Measurements from ENCODE around the gene TMEM203.
A peak's percentile ranks its signal among the peaks of the same experiment; 100 is the strongest.

TMEM203 gene

DNA sequence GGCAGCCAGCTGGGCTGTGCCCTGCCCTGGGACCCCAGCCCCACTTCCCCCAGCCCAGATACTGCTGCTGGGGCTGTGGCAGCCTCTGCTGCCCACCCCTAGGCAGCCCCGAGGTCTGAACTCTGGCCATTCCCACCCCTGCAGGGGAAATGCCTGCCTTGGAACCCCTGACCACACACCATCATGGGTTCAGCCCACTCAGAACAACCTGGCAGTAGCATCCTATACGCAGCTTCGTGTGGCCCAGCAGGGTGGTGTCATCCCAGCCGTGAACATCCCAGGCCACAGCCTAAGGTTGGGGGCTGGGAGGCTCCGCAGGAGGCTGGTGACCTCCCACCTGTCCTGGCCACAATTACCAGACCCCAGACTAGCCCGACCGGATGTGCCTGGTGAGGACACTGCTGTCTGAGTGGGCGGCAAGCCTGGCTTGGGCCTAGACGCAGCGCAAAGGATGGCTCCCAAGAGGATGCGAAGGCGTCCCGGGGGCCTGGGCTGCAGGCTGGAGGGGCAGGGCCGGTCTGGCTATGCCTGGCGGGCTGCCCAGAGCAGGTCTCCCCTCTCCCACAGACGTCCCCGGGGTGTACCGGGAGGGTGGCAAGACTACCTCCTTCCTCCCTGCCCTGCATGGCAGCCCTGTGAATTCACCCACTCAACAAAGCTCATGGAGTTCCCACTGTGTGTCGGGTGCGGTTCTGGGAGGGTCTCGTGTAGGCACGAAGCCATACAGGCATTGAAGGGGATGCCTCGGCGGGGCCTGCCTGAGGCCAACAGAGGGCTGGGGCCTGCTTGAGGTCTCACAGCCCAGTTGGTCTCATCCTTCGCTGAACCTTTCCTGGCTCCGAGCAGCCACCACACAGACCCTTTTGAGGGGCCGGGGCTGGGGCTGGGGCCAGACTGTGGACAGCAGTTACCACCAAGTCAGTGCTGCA lies 23.8 kb upstream of the TMEM203 start:
- DNase-seq = no peak

DNA sequence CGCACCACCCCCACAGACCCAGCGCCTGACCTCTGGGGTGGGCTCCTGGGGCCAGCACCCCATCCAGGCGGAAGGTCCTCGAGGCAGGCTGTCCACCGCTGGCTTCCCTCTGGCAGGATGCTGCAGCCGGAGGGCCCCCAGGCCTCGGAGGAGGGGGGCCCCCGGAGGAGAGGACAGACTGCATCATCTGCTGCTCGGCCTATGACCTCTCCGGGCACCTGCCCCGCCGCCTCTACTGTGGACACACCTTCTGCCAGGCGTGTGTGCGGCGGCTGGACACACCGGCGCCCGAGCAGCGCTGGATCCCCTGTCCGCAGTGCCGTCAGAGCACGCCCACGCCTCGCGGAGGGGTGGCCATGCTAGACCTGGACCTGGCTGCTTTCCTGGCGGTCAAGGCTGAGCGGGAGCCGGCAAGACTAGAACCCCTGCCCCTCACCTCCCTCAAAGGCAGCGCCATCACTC lies 23.1 kb upstream of the TMEM203 start:
- no peak for DNase-seq

DNA sequence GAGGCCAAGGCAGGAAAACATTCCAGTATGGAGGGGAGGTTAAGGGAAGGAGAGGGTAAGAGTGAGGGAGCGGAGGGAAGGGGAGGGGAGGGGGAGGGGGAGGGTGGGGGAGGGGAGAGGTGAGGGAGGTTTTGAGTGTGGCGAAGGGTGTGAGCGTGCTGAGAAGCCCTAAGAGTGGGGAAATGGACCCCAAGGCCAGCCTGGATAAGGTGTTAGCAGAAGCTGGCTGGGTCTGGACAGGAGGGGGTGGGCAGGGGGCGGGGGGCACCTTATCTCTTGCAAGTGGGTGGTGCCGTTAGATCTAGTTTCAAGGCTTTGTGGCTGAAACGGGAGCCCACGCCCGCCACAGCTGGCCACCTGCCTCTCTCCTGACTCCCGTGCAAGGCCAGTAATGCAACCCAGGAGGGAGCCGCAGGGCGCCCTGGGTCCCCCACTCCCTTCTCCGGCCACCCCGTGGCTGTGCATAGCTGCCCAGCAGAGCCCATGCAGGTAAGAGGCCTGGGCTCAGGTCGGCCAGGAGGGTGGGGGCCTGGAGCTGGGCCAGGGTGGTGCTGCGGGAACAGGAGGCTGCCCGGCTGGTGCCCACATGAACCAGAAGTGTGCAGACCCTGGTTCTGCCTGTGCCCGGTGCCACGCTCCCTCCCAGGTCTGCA lies 22.5 kb upstream of the TMEM203 start:
- DNase-seq = no peak

DNA sequence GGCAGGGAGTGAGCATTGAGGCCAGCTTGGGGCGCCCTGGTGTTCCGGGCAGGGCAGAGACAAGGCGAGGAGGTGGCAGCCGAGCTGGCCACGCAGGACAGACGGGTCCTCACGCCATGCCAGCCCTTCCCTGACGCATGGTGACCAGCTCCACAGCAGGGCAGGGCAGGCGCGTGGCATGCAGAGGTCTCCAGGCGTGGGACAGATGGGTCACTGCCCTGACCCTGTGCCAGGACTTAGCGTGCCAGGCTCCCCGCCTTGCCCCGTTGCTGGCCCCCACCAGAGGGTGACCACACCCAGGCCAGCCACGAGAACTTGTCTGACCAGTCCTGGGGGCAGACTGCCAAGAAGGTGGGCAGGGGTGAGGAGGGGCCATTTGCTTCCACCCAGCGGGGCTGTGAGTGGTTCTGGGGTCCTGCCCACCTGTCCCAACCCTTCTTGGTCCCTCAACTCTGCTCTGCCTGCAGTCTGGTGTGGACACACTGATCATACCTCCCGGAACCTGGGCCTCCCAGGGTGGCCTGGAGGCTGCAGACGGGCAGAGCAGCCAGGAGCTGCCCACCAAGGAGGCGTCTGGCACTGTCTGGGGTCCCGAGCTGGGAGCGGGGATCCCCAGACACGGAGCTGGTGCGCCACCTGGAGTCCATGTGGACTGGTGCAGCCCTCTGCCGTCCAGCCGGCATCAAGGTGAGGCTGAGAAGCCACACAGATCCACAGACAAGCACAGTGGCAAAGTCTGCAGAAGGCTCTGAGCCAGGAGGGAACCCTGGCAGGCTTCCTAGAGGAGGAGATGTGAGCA lies 21.8 kb upstream of the TMEM203 start, which contains the start of gene RNF224:
TSS of gene RNF224 (plus strand) at position 449 of the 799 bp plus-strand sequence. CDS start 834 bp downstream, outside the sequence.
- DNase-seq = no peak

DNA sequence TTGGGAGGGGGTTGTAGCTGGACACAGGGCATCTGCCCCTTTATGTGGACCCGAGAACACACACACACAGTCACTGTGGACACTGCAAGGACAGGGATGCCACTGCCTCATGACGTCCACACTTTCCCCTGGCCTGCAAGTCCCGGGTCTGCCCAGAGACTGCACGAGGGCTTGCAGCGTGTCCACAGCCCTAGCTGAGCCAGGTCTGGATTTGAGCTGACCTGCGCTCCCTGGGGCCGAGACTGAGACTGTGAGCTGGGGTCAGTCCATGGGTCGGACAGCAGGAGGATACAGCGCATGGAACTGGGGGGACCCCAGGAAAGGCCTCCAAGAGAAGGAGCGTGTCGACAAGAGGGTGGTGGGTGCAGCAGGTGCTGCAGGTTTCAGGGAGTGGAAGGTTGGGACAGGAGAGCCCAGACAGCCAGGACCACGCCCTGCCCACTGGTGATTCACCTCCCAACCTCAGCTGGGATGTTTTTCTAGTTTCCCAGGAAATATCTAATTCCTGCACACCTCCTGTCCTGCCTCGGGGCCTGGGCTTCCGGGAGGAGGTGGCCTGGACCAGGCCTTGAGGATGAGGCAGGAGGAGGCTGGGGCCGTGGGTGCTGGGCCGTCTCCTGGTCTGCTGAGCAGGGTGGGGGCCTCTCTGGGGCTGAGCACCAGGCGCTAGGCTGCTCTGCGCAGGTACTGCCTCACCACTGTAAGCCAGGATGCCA lies 21.0 kb upstream of the TMEM203 start:
- DNase-seq = no peak

DNA sequence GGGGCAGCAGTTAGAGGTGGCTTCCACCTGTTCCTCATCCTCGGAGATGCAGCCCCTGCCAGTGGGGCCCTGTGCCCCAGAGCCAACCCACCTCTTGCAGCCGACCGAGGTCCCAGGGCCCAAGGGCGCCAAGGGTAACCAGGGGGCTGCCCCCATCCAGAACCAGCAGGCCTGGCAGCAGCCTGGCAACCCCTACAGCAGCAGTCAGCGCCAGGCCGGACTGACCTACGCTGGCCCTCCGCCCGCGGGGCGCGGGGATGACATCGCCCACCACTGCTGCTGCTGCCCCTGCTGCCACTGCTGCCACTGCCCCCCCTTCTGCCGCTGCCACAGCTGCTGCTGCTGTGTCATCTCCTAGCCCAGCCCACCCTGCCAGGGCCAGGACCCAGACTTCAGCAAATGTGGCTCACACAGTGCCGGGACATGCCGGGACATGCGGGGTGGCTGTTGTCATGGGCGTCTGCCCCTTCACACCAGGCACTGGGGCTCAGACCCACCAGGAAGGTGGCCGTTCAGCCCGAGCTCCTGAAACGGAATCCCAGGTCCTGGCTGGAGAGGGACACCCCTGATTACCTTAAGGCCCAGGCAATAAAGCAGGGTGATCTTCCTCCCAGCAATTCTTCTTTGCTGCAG lies 20.4 kb upstream of the TMEM203 start:
- DNase-seq = no peak

DNA sequence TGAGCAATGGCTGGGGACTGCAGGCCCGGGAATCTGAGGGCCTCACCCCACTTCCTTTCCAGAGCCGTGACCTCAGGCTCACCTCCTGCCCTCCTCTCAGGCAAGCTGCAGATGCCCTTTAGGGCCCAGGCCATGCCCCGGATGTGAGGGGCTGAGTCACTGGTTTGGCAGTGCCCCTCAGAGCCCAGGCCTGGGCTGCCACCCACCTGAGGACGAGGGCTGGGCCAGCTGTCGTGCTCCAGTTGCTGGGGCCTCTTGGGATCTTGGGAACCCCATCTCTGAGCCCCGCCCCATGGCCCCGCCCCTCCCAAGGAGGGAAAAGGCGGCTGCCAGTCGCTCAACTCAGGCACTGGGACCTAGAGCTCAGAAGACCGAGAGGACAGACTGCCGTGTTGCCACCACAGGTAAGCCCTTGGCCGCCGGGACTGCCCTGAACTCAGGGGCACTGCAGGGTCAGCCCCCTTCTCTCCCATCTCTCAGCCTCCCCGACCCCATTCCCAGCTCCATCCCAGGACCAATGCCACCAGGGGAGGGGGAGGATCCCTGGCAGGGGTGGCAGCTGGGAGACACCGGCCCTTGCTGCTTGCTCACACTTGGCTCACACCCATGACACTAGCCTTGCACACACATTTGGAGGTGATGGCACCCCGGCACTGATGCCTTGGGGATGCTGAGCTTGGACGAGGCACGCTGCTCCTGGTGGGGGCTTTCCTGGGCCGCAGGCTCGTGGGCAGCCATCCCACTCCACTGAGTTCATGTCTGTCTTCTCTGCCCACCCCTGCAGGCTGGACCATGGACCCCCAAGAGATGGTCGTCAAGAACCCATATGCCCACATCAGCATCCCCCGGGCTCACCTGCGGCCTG lies 19.6 kb upstream of the TMEM203 start, which contains the start of gene CYSRT1:
TSS of gene CYSRT1 (plus strand) at position 345 of the 865 bp plus-strand sequence. CDS start at position 793, 448 bp downstream.
- DNase-seq = no peak

DNA sequence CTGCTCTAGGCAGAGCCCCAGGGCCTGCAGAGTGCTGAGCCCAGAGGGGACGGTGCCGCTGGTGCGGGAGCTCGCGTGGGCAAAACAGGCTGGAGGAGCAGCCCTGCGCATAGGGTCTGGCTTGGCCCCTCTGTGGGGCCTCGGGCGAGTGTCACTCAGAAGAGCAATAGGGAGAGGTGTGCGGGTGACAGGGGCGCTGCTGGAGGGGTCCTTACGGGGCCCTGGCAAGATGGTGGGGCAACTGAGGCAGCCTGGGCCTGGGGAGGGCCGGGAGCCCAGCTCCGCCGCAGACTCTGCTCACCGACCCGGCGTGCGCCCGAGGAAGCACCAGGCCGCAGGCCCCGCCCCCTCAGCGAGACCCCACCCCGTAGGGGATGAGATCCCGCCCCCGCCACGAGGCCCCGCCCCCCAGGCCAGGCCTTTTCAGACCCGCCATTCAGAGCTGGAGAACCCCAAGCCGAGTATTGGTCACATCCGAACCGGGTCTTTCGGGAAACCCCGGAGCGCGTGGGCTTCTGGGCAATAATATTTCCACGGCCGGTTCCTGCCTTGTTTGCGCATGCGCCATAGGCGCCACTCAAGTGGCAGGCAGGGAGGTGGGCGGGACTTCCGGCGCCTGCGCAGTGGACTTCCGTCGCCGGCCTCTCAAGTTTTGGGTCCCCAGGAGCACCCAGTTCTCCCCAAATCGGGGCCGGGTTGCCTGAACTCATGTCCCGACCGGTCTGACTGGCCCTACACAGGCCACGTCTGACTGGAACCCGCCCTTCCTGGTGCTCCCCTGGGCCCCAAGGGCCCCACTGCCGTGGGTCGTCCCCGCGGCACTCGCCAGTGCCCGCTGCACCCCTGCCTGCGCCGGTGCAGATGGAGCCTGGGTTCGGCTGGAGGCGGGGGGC lies 17.9 kb upstream of the TMEM203 start:
- peak; percentile 73 for DNase-seq

DNA sequence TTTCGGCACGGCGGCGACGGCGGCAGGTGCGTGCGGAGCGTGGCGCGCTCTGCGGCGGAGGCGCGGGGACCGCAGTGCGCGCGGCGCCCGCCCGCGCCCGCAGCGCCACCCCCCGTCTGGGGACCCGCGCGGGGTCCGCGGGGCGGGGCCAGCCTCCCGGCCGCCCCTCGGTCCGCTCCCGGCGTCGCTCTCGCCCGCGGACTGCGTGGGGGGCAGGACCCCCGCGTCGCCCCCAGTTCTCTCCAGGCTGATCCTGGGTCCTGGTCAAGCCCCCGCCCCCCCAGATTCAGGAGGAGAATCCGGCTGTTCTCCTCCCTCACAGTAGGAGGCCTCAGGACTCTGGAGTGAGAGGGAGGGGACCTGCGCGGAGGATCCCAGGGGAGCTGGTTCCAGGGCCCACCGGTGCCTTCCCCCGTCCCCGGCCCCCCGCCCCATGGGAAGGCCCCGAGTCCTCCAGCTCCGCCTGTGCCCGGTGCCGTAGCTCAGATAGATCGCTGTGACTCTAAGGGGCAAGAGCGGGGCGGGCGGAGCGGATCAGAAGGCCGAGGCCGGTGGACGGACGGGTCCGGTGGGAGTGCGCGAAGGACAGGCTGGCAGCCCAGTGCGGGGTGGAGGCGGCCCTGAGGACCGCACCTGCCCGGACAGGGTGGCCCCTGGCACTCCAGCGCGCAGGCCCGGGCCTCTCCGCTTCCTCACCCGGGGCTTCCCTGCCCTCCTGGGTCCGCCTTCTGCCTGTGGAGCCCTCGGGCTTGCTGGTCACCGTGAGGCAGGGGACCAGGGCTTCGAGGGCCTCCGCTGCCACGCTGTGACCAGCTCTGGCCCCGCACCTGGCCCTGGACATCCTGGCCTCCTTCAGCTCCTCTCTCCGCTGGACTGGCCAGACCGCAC lies 17.0 kb upstream of the TMEM203 start, which contains the start of gene RNF208:
TSS of gene RNF208 (minus strand) at position 51 of the 888 bp plus-strand sequence. CDS start 1,028 bp downstream, outside the sequence.
- DNase-seq = no peak

DNA sequence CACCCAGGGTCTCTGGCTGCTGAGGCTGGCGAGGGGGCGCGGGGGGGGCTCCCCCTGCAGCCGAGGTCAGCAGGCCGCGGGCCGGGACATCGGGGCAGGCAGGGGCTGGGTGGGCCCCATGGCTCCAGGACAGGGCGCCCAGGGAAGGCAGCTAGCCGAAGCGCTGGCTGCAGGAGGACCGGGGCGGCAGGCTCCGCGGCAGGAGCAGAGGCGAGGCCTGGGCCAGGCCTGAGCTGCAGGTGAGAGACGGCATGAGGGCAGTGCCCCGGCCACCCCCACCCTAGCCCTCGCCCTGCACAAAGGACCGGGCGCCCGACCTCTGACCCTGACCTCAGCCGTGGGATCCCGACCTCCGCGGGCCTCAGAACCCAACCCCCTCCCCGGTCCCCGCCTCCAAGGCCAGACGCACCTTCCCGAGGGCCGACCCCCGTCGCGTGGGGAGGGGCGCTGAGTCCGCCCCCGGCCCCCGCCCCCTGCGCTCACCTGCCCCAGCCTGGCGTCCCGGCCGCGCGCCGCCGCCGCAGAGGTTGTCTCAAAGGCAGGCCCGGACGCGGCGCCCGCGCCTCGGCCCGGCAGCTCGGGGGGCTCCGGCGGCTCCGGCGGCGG lies 16.2 kb upstream of the TMEM203 start:
- DNase-seq = no peak

DNA sequence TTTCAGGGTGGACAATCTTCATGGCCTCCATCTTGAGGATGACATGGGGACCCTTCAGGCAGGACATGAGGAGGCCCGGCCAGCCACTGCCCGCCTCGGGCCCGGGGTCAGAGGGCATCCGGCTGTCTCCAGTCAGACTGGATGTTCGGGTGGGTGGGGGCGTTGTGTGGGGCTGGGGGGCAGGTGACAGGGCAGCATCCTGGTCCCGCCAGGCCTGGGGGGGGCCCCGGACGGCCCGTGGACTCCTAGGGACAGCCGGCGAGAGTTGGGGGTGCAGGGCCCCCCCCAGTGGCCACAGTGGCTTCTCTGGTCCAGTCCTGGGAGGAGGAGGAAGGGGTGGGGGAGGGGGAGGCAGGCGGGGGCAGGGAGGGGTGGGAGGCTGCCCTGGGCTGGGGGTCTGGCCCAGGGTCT lies 15.7 kb upstream of the TMEM203 start:
- no peak for DNase-seq

DNA sequence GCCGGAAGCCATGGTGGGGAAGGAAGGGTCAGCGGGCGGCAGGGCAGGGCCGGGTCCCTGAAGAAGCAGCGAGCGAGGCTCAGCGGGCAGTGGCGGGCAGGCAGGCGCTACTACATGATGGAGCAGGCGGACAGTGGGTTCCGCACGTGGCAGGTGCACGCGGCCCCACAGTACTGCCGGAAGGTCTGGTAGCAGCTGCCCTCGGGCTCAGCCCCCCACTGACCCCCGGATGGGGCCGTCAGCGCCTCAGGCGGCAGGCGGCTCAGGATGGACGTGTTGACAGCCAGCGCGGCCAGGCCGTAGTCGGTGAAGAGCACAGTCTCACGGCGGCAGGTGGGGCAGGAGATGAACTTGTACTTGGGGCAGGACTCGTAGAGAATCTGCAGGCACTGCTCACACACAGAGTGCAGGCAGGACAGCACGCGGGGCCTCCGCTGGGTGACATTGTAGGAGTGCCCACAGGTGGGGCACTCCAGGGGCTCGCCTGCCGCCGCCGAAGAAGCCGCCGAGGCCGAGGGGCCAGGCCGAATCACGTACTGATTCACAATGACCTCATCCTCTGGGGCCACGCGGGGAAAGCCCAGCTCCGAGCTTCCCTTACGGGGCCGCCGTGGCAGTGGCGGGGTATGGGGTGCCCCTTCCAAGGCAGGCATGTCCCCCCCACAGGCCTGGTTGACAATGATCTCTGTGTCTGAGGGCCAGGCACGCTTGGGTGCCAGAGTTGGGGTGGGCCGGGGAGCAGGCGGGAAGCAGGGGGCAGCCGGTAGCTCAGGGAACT lies 15.1 kb upstream of the TMEM203 start:
- DNase-seq = no peak

DNA sequence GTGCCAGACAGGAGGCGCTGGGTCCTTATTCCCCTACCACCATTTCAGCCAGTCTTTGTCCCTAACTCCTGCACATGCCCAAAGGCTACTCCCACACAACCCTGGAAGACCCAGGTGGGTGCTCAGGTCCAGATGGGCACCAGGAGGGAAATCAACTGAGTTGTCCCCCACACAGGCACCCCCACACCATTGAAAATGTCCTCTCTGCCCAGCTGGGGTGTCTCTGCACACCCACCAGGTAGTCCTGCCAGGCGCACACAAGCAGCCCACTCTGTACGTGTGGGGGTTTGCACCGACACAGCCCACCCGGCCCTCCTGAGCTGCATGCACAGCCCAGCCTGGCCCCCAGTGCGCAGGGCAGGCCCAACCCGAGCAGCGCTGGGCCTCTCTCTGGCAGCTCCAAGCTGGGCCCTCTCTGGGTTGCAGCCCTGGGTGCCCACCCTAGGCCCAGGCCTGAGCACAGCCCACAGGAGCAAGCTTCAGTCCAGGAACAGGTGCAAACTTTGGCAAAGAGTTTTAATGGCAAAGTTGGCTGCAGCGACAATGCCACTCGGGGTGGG lies 14.4 kb upstream of the TMEM203 start:
- DNase-seq = no peak

DNA sequence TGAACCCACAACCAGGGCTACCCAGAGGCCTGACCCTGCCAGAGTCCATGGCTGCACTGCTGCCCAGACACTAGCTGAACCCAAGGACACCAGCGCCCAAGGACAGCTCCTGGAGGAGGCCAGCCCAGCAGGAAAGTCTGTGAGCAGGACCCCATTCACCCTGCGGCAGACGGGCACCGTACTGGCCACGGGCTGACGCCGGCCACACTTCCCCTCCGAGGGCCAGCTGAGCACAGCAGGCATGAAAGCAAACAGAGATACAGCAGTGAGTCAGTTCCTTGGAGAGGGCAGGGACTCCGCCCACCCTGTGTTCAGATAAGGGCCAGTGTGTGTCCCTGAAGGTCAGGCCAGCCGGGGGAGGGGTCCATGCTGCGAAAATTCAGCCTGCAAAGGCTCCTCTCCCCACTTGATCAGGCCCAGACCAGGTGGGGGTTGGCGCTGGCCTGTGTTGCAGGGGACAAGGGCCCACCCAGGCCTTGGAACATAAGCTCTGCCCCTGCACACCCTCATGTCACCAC lies 13.4 kb upstream of the TMEM203 start:
- DNase-seq = no peak

DNA sequence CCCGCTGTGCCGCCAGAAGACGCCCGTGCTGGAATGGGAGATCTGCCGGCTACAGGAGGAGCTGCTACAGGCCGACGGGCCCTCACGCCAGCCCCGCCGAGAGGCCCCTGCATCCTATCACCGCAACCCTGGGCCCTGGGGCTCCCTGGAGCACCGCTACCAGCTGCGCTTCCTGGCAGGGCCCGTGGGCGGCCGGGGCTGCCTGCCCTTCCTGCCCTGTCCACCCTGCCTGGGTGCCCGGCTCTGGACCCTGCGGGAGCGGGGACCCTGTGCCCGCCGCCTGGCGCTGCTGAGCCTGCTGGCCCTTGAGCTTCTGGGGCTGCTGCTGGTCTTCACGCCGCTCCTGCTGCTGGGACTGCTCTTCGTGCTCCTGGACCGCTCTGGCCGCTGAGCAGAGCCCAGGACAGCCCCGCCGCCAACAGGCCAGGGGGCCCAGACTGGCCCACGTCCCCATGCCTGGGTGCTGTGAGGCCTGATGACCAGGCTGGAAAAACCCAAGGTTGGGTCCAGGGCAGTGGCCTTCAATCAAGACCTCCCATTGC lies 12.8 kb upstream of the TMEM203 start:
- DNase-seq = no peak
